ENCODE results near the gene DDX18.

DDX18 gene

DNA sequence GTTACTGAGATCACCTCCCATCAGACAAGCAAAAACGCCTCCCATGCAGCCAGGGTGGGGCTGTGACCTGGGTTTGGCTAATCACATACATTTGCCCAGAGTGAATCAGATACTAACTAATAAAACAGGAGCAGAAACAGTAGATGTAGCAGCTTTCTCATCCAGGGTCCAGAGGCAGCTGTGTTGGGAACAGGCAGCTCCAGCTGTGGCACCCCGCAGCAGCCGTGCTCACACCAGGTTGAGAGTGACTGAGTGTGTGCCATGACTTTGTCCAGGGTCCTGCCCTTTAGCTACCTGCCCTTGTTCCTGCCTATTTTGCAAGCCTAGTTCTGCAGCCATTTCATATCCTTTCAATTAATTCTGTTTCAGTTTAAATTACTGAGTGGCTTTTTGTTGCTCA, 20.5 kb downstream of the DDX18 start:
- DNase-seq (ENCODE audit: low read depth), result no peak

DNA sequence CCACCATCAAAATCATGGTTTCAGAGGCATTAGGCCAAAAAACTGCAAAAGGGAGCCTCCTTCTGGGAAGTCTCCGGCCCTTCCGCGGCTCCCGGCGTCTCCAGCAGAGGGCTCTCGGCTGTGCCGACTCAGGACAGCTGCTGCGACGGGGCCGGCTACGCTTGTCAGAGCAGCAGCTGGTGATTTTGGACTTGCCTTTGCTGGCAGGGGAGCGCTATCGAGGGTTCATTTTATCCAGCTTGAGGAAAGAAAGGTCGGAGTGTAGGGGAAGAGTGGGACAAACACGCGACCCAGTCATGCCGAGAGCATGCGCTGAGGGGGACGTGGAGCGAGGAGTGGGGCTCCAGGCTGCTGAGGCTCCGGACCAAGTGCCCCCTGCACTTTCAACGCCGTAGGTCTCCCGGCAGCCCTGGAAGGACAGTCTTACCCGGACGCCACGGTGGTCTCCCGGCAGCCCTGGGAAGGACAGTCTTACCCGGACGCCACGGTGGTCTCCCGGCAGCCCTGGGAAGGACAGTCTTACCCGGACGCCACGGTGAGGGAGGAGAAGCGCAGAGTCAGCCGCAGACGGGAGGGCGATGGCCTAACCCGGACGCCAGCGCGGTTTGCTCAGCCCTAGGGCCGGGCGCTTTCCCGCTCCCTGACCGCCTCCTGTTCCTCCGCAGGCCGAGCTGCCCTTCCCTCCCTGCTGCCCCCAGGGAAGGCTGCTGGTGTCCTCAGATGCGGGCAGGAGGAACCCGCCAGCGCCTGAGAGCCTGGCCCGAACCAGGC, 21.7 kb downstream of the DDX18 start:
- DNase-seq (ENCODE audit: low read depth), result no peak

DNA sequence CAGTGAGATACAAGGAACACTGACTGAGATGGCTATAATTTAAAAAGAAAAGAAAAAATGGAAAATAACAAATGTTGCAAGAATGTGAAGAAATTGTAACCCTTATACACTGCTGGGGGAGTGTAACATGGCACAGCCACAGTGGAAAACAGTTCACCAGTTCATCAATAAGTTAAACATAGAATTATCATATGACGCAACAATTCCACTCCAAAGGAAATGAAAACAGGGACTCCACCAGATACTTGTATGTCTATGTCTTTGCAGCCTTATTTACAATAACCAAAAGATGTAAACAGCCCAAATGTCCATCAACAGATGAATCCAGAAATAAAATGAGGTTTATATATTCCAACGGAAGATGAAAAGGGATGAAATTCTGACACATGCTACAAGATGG, 30.8 kb downstream of the DDX18 start:
- DNase-seq (ENCODE audit: low read depth), result no peak

DNA sequence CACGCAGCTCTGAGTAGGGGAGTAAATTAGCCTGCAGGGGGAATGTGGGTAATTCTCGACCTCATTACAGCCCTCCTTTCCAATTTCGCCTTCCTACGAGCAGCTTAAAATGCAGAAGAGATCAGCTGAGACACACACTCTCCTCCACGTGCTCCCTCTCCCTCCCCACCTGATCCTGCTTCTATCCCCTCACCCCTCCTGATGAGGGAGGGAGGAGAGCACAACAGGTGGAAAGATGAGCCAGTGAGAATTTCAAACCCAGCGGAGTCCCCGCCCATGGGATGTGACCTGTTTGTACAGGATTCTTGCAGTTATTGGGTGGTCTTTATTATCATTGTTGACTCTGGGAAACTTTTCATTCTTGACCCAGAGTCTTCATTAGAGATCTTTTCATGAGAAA, 35.5 kb downstream of the DDX18 start:
- DNase-seq (ENCODE audit: low read depth), result no peak

DNA sequence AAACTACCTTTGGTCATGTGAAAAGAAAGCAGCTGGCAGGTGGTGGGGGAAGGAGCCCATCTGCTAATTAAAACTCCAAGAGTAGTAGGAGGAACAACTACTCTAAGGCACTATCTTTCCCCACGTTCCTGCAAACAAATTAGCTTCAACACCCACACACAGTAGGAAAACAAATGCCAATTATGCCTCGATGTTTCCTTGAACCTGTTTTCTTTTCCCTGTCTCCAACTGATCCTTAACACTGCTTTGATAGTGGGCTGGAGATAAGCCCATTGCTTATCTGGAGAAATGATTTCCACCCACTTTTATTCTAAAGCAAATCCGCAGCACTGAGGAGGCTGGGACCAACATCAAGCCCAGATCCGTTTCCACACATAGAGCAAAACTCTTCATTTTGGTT, 36.0 kb downstream of the DDX18 start:
- no peak for DNase-seq (ENCODE audit: low read depth)

DNA sequence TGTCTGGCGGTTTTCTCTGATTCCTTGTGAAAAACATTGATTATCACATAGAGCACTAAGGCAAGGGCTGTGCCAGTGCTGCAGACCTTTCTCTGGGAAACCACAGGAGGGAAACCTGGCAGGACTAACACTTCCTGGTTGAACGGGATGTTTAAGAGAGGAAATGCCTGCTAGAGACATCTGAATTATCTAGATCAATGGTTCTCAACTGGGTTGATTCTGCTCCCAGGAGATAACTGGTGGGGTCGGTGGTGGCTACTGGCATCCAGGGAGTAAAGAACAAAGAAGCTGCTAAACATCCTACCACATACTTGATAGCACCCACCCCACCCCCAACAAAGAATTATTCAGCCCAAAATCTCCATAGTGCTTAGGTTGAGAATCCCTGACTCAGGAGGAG, 37.5 kb downstream of the DDX18 start:
- DNase-seq (ENCODE audit: low read depth), result no peak

DNA sequence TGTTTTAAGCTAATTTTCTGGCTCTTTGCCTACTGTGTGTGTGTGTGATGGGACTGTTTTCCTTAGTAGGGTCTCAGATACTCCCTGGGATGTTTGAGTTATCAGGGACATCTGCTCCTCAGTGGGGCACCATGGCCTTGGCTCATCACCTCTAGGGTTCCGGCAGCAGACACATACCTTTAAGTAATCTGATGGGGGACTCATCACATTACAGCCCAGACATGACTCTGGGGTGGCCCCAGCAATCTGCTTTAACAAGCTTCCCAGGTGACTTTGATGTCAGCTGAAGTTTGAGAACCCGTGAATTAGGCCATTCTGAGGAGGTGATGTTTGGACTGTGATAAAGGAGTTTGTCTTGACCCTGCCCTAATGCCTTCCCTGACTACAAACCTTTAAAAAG, 38.8 kb downstream of the DDX18 start:
- no peak for DNase-seq (ENCODE audit: low read depth)

DNA sequence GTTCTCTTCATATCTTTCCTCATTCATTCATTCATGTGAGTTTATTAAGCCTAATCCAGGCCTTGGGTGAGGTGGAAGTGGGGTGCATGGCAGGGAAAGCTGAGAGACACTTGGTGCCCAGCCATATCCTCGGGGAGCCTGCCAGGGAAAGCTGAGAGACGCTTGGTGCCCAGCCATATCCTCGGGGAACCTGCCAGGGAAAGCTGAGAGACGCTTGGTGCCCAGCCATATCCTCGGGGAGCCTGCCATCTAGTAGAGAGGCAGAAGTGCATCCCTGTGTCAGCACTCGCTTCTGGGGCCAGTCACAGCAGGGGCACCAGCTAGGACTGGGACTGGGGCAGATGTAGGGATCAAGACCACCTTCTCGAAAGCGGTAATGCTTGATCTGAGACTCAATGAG, 39.4 kb downstream of the DDX18 start:
- no peak for DNase-seq (ENCODE audit: low read depth)

DNA sequence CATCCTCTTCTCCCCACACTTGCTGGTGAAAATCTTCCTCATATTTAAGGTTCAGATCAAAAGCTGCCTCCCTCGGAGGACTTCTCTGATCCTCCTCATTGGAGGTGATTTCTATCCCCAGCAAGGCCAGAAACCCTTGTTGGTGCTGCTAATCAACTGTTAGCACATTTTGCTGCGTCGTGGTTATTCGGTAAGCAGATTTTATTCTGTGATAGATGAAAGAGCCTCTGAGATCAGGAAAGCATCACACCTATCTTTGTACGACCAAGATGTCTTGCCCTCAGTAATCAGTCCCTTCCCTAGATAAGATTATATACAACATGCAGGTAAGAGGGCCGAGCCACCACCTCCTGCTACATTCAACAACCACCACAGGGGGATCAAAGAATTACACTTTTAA, 40.1 kb downstream of the DDX18 start:
- DNase-seq (ENCODE audit: low read depth), result no peak

DNA sequence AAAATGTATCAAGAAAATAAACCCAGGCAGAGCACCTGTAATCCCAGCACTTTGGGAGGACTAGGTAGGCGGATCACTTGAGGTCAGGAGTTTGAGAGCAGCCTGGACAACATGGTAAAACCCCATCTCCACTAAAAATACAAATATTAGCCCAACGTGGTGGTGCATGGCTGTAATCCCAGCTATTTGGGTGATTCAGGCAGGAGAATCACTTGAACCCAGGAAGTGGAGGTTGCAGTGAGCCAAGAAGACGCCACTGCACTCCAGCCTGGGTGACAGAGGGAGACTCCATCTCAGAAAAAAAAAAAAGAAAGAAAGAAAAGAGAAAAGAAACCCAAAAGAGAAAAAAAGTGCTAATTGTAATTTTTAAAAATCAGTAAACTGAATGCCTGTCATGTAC, 41.4 kb downstream of the DDX18 start:
- no peak for DNase-seq (ENCODE audit: low read depth)

DNA sequence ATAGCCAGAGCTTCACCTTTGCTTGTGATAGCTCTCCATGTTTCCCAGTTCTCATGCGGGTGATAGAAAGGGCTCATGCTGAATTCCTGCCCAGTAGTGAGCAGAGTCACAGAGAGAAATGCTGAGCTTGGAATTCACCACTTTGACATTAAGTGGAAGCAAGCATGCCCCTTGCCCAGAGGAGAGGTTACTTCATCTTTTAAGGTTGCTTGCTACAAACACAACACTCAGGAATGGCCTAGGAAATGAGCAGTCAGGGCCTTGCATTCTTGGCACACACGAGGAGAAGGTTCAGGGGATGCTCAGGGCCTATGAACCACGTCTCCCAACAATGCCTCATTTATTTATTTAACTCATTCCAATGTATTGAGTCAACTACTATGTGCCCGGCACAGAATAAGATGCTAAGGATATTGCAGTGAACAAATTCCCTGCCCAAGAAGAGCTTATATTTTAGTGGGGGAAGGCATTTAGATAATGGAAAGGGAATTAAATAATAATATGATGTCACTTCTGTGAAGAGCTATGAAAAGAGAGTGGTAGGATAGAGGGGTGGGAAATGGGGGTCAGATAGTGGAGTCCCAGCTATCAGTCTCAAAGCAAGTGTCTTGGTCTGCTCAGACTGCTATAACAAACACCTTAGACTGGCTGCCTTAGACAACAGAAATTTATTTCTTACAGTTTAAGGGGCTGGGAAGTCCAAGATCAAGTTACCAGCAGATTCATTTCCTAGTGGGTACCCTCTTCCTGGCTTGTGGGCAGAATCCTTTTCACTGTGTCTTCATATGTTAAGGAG, 42.1 kb downstream of the DDX18 start:
- no peak for DNase-seq (ENCODE audit: low read depth)

DNA sequence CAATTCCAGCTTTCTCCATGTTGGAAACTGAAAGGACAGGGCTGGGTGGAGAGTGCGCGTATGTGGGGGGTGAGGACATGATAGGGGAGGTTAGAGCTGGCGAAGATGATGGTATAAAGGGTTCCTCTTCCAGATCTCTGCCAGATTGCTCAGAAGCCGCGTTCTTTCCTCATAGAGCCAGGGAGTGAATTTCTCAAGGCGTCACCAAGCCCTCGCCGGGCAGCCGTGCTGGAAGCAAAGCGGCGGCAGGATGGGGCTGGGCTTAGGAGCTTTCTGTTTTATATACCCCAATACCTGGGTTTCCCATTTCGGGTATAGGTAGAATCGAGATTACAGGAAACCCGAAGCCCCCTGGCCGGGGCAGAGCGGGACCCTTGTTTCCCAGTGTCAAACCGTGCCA, 43.8 kb downstream of the DDX18 start:
- DNase-seq (ENCODE audit: low read depth), result no peak

DNA sequence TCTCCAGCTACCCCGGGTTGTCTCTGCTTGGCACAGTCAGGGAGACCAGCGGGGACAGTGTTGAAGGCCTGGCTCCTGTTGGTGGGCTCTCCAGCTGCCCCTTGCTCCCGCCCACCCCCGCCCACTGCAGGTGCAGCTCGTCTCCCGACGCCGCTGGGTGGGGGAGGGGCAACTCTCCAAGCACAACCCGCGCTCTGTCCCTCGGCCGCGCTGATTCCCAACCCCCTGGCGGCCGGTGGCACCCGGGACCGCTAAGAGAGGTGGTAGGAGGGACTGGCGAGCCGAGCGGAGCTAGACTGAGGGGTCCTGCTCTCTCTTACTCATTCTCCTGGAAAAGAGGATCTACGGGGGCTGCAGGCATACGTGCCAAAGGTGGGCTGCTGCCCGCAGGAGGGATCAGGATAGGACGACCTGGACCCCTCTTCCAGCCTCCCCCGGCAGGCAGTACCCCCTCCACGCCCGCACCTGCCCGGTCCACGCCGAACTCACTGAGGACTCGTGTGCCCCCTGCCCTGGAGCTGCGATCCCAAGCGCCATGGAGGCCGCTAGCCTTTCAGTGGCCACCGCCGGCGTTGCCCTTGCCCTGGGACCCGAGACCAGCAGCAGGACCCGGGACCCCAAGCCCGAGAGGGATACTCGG, 44.5 kb downstream of the DDX18 start:
- no peak for DNase-seq (ENCODE audit: low read depth)

DNA sequence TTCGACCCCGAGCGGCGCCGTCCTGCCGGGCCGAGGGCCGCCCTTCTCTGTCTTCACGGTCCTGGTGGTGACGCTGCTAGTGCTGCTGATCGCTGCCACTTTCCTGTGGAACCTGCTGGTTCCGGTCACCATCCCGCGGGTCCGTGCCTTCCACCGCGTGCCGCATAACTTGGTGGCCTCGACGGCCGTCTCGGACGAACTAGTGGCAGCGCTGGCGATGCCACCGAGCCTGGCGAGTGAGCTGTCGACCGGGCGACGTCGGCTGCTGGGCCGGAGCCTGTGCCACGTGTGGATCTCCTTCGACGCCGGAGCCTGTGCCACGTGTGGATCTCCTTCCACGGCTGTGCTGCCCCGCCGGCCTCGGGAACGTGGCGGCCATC, 45.0 kb downstream of the DDX18 start:
- no peak for DNase-seq (ENCODE audit: low read depth)

DNA sequence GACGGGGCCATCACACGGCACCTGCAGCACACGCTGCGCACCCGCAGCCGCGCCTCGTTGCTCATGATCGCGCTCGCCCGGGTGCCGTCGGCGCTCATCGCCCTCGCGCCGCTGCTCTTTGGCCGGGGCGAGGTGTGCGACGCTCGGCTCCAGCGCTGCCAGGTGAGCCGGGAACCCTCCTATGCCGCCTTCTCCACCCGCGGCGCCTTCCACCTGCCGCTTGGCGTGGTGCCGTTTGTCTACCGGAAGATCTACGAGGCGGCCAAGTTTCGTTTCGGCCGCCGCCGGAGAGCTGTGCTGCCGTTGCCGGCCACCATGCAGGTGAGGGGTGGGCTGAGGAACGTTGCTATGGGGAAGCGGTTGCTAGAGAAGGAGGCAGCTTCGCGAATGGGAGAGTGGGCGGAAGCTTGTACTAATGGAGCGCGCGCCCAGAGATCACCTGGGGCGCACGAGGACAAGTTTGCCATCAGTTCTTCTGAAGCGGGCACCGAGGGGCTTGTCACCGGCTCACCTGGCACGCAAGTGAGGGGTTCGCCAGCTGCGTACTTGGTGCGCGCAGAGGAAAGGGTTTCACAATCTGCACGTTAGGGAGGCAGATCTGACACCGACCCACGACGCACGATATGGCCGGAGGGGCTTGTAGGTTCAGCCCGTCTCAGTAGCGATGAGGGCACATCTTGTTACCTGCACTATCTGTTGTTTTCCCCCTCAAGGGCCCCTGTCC, 45.6 kb downstream of the DDX18 start:
- no peak for DNase-seq (ENCODE audit: low read depth)

DNA sequence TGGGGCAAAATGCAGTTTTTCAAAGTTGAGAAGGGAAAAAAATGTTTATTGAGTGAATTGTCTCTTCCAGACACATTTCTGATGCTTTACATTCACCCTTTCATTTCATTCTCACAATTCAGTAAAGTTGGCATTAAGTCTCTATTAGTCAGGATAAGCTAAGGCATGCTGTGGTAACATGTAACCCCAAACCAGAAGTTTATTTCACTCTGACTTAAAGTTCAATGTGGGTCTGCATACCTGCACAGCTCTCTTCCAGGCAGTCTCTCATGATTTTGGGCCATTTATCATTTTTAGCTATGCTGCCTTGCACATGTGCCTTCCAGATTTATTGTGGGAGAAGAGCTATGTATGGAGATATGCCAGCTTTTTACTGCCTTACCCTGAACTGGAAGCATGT, 48.0 kb downstream of the DDX18 start:
- no peak for DNase-seq (ENCODE audit: low read depth)

DNA sequence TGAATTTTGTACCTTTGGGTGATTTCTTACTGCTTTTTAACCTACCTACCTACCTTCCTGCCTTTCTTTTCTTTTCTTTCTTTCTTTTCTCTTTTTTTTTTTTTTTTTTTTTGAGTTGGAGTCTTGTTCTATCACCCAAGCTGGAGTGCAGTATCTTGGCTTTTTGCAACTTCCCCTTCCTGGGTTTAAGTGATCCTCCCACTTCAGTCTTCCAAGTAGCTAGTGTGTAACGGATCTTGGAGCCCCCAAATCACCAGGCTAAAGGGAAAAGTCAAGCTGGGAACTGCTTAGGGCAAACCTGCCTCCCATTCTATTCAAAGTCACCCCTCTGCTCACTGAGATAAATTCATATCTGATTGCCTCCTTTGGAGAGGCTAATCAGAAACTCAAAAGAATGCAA, 61.3 kb downstream of the DDX18 start:
- DNase-seq (ENCODE audit: low read depth), result no peak

DNA sequence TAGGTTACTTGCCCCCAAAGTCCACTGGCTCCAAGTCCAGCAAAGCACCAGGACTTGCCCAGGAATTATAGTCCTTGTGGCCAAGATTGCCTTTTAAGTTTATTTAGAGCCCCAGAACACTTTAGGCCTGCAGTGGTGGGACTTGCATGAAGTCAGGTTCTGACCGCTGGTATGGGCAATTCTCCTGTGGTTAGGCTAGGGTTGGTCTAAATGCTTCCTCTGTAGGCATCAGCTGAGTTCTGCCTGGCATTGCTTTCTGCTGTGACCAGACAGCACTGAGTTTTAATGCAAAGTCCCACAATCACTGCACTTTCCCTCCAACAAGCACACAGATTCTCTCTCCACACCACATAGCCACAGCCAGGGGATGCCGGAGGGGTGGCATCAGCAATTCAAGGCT, 64.5 kb downstream of the DDX18 start:
- DNase-seq (ENCODE audit: low read depth), result no peak
